ENCODE measurements around the gene HSPBP1.

GRCh38 chr19:55277494-55277893, 2.4 kb downstream of the HSPBP1 start:
- no peak for TF ChIP-seq YY1 (IDR thresholded peaks at IDR 0.05)
- TF ChIP-seq TAF1 (conservative IDR thresholded peaks at IDR 0.05): no peak
